HG03025 (cell line): ENCODE results near the gene DNAJC4.
A peak's percentile ranks its signal among the peaks of the same experiment; 100 is the strongest.

Experiments
- ATAC-seq: cut with Tn5 transposase; IDR thresholded peaks from one replicate; pipeline ENCODE4 v1.9.1; 2021; ENCODE audit warnings: mild to moderate bottlenecking, moderate library complexity; ENCODE audit not compliant: unreplicated experiment, low FRiP score

The DNAJC4 gene

DNA sequence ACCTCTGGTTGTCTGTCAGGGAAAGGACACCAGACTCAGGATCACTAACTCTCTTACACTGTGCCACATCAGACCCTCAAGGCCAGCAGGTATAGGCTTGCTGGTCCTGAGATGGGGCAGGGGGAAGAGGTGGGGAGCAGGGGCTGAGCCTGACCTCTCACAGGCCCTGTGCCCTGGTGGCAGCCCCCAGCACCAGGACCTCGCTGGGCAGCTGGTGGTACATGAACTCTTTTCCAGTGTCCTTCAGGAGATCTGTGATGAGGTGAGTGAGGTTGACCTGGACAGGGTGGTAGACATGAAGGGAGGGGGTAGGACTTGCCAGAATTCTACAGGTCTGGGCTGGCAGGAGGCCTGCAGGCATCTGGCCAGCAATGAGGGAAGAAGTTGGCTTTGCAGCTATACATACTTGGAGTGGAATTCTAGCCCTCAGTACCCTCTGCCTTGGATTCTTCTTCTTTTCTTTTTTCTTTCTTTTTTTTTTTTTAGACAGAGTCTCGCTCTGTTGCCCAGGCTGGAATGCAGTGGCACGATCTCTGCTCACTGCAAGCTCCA is 2.9 kb upstream of the DNAJC4 start:
- no peak for ATAC-seq

DNA sequence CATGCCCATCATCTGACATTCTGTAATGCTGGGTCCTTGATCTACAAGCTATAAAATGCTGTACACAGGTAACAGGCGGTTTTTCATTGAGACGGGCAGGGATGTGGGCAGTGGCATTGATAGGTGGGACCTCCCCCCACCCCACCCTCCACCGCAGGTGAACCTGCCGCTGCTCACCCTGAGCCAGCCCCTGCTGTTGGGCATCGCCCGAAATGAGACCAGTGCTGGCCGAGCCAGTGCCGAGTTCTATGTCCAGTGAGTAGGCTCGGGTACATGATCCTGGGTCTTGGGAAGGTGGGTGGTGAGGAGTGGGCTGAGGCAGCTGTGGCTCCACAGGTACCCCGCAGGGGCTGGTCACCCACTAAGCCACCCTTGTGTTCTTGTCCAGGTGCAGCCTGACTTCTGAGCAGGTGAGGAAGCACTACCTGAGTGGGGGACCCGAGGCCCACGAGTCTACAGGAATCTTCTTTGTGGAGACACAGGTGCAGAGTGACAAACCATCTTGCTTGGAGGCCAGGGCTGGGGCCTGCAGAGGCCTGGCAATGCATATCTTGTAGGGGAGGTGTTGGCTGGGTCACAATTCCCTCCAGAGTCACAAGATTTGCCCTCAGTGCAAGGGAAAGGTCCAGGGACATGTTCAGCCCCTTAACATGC is 1.1 kb upstream of the DNAJC4 start:
- ATAC-seq, result no peak

DNA sequence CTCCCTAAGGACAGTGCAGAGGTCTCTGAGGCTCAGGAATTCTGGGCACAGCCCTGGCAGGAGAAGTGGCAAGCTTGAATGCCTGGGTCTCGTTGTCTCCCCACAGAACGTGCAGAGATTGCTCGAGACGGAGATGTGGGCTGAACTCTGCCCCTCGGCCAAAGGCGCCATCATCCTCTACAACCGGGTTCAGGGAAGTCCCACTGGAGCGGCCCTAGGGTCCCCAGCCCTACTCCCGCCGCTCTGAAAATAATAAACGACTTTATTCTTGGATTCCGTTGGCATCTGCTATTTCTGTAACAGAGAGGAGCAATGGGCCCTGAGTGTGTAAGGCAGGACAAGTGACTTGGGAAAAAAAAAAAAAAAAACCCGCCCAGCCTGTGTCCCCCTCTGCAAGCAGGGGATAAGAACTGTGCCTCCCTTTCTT is 591 bp upstream of the DNAJC4 start:
- ATAC-seq, result no peak

DNA sequence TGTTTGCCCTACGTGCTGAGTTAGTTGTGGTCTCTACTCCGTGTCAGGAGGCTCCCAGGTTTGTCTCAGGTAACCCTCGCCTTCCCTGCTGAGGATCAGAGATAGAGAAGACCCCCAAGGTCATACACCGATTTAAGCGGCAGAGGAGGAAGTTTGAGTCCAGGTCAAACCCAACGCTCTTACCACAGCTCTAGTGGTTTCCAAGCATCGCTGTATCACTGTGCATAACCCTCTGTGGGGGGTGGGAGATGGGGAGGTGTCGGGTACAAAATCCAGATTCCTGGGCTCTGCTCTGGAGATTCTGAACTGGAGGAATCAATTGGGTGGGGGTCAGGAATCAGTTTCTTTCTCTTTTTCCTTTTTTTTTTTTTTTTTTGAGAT is 627 bp downstream of the DNAJC4 start:
- no peak for ATAC-seq

DNA sequence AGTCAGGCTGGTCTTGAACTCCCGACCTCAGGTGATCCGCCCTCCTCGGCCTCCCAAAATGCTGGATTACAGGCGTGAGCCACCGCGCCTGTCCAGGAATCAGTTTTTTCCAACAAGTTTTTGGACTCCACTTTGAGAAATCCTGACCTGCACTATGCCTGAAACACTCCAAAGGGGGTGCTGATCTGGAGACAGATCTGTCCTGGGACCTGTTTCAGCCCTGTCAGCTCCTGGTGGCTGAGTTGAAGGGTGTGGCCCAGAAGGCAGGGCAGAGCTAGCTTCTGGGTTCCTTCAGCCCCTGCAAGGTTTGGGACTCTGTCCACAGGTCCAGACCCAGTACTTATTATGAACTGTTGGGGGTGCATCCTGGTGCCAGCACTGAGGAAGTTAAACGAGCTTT is 1.2 kb downstream of the DNAJC4 start:
- no peak for ATAC-seq

DNA sequence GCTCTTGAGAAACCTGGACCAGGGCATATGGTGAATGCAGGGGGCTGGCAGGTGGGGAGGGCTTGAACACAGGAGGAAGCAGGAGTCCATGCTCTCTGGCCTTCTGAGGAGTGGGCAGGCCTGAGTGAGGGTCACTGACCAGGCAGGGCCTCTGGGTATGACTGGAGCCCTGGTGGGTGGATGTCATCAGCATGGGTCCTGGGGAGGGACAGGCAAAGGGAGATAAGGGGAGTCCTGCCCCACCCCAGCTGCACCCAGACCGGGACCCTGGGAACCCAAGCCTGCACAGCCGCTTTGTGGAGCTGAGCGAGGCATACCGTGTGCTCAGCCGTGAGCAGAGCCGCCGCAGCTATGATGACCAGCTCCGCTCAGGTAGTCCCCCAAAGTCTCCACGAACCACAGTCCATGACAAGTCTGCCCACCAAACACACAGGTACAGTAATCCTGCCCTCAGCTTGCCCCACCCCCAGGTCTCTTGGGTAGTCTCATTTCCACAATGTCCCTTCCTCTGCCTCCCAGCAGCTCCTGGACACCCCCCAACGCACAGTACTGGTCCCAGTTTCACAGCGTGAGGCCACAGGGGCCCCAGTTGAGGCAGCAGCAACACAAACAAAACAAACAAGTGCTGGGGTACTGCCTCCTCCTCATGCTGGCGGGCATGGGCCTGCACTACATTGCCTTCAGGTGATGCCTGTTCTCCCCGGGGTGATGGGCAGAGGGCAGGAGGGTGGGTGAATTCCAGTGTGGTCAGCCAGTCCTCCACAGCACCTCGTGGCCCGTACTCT is 2.0 kb downstream of the DNAJC4 start:
- no peak for ATAC-seq

DNA sequence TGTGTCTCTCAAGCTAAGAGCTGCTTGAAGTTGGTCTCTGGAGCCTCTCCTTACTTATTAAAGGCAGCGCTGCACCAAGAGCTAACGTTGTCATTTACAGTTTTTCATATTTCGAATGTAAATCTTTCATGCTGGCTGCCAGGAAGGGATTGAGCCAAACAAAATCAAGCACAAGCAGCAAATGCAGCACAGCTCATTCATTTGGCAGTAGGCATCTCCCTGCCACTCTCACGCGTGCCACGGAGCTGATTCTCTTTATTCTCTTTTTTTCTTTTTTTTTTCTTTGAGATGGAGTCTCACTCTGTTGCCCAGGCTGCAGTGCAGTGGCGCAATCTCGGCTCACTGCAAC is 2.6 kb downstream of the DNAJC4 start:
- no peak for ATAC-seq

DNA sequence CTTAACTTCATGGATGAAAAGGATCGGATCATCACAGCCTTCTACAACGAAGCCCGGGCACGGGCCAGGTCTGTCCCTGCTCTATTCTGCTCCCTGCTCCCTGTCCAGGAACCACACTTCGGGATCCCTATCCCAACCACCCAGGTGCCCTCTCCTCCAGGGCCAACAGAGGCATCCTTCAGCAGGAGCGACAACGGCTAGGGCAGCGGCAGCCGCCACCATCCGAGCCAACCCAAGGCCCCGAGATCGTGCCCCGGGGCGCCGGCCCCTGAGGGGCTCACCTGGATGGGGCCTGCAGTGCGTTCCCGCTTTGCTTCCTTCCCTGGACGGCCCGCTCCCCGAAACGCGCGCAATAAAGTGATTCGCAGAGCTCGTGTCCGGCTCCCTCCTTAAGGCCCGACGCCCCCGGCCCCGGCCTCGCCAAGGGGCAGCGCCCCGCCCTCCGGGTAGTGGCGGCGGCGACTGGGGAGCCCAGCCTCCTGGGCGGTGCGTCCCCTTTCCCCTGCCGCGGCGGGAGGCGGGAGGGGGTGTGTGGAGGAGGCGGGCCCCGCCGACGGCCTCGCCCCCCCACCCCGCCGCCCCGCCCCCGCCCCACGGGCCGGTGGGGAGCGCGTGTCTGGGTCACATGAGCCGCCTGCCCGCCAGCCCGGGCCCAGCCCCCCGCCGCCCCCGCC is 3.7 kb downstream of the DNAJC4 start, which contains the start of gene VEGFB:
Gene VEGFB, plus strand, starts transcription at position 672 of the 674 bp plus-strand sequence. CDS start 250 bp downstream, outside the sequence.
- no peak for ATAC-seq

DNA sequence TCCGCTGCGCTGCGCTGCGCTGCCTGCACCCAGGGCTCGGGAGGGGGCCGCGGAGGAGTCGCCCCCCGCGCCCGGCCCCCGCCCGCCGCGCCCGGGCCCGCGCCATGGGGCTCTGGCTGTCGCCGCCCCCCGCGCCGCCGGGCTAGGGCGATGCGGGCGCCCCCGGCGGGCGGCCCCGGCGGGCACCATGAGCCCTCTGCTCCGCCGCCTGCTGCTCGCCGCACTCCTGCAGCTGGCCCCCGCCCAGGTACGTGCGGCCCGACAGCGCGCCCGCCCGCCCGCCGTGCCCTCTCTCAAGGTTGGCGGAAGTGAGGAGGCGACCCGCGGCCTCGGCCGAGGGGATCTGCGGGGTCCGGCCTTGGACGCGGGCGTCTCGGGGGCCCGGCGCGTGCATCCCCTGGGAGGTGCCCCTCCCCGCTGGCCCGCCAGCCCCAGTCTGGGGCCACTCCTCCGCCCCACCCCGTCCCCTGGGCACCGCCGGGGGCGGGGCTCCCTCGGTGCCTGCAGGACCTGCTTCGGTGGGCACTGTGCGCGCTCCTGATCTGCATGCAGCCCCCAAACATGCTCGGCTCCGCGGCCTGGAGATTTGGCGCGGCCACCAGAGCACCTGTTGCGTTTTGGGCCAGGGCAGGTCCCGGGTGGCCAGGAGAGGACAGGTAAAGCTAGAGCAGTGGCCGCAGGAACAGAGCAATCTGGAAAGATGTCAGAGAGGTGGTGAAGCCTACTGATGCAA is 4.5 kb downstream of the DNAJC4 start:
- ATAC-seq, result no peak

DNA sequence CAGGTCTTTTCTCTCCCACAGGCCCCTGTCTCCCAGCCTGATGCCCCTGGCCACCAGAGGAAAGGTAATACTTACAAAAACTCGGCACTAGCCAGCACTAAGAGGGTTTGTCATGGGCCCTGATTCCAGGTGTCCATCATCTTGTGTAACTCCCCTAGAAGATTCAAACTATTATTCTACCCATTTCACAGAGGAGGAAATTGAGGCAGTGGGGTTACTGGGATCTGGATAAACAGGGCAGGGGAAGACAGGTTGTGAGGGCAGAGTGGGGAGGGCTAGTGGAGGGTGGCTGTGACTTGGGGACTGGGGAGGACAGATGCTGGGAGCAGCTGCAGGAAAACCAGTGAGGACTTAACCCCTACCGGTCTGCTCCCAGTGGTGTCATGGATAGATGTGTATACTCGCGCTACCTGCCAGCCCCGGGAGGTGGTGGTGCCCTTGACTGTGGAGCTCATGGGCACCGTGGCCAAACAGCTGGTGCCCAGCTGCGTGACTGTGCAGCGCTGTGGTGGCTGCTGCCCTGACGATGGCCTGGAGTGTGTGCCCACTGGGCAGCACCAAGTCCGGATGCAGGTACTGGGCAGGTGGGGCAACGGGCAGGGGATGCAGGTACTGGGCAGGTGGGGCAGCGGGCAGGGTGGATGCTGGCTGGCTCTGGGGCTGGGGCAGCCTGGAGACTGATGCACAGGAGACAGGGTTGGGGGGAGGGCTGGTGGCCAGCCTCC is 5.3 kb downstream of the DNAJC4 start:
- ATAC-seq, result no peak

DNA sequence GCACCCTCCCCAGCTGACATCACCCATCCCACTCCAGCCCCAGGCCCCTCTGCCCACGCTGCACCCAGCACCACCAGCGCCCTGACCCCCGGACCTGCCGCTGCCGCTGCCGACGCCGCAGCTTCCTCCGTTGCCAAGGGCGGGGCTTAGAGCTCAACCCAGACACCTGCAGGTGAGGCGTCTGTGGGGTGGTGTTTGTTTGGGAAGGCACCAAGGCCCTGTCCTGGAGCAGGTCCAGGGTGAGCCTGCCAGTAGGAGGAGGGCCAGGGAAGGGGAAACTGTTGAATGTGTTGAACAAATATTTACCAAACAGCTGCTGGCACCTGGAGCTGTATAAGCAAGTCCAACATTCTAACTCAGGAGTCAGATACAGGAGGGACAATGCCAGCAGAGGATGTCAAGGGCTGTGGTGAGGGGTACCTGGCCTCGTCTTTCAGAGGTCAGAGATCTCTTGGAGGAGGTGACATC is 7.2 kb downstream of the DNAJC4 start:
- ATAC-seq, result no peak

DNA sequence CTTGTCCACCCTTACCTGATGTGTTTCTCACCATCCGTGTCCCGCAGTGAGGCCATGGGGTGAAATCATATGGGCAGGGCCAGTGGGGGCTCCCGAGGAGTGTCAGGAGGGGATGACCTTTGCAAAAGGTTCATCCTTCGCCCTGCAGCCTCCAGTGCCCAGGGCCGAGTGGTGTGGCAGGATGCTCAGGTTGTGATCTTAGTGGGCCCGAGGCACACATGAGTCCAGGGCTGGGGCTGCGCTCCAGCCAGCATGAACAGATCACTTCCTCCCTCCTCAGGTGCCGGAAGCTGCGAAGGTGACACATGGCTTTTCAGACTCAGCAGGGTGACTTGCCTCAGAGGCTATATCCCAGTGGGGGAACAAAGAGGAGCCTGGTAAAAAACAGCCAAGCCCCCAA is 7.7 kb downstream of the DNAJC4 start:
- ATAC-seq, result no peak

DNA sequence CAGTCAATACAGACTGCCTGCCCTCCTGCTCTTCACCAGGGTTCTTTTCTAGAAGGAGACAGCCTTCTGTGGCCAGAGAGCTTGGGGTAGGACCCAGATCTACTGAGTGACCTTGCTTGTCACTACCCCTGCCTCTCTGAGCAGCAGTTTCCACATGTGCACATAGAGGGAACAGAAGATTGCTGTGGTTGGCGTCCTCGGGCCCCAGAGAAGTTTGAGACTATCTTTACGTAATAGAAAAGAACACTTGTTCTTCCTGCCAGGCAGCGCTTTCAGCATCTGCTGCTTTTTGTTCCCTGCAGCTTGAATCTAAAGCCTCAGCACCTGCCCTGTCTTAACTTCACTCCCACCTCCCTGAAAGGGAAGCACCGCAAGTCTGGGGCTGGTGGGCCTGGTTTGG is 8.7 kb downstream of the DNAJC4 start:
- ATAC-seq, result no peak

DNA sequence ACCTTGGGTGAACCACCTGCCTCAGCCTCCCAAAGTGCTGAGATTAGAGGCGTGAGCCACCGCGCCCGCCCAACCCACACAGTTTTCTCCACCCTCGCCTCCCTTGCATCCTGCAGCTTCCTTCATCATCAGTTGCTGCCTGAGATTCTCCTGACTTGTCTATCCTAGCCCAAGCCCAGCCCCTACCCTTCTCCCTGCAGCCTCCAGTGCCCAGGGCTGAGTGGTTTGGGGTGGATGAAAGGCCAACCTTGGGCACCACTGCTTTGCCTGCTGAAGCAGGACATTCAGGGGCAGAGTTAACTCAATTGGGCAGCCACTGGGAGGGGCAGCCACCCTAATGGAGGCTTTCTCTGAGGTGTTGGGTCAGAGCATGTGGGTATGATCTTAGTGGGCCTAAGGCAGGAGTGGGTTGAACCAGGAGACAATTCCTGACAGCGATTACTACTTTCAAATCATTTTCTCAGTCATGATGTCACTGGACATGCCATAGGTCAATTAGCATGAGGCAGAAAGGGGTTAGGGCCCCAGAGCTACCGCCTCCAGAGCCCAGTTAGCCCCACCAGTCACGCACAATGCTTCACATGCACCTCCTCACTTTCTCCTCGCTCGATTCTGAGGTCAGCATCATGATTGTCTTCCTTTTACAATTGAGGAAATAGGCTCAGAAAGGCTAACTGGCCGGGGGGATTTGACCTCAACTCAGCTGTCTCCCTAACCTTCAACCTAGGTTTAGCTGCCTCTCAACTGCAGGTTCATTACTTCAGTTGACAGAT is 9.5 kb downstream of the DNAJC4 start:
- ATAC-seq, result no peak

DNA sequence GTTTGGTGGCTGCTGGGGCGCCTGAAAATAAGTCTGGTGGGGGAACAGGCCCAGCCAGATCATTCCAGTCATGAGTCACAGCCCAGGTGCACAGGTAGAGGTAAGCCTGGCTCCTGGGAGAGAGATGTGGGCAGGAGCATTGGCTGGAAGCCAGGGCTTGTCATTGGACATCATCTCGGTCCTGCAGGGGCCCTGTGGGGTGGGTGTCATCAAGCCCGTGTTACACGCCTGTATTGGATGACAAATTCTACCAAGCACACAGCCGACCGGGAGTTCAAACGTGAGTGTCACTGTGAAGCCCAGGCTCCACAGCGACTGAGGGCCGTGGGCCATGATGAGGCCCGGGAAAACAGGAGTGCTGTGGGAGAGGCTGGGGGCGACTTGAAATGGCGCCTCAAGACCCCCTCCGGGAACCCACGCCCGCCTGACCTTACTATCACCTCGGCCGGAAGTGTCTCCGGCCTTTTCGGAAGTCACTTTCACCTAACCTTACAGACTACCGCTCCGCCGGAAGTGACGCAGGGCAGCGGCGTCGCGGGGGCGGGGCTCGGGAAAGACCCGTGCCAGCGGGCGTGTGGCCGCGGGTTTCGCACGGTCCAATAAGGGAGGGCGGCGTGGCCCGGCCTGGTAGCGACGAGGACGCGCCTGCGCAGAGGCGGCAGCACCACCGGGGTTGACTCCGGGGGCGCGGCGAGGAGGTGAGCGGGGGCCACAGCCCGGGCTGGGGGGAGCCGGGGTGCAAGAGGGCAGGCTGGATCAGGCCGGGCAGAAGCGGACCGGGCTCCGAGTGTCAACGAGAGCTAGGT is 10.3 kb downstream of the DNAJC4 start, which contains the start of gene FKBP2:
Gene FKBP2, plus strand, starts transcription at position 661 of the 806 bp plus-strand sequence. CDS start 1,293 bp downstream, outside the sequence.
- ATAC-seq, result peak; percentile 53

DNA sequence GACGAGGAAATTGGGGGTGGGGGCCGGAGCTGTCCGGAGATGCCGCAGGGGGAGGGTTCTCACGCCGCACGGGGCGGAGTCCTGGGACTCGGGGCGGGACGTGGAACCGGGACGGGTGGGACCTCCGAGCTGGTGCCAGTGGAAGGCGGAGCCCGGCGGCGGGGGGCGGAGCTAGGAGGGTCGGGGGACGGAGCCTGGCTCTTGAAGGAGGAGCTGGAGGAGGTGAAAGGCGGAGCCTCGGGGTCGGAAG is 10.8 kb downstream of the DNAJC4 start:
- peak; percentile 39 for ATAC-seq

DNA sequence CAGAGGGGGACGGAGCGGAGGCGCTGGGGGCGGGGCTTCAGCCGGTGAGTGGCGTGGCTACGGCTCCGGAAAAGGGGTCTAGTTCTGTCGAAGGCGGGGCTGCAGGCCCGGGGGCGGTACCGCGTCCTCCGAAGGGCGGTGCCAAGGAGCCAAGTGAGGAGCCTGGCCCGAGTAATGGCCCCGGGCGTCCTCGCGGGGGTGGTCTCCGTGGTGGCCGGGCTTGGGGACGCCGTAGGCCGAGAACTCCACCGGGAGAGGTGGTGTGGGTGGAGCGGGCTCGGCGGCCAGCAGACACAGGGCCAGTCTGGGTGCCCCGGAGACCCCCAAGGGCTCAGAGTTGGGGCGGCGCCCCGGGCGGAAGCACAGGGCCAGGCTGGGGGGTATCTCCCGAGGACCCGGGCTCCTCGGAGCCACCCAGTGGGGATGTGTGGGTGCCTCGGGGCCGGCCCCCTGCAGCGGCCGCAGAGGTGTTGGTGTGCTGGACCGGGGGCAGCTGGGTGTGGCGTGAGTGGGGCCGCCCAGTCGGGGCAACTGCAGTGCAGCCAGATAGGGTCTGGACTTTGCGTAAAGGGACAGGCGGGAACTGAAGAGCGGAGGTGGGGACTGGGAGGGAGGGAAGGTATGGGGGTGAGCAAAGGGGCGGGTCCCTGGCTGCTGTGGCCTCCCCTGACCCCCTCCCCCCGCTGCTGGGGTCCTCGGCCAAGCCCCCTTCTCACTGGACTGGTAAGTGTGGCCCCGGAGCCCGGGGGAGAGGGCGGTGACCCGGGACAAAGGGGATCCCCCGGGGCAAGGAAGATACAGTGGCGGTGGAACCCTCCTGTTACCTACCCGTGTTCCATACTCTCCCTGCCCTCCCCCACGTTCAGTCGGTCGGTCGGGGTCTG is 11.4 kb downstream of the DNAJC4 start:
- peak; percentile 45 for ATAC-seq
